Effector memory CD4-positive, alpha-beta T cell (primary cell): Measurements from ENCODE around the gene RBM12.

ENCODE experiments used
- DNase-seq, 3 donors: peaks; one replicate each; pipeline ENCODE4 v3.0.0-alpha.2; 2020
- H3K27ac ChIP-seq: 2 replicates; pipeline ENCODE4 v1.7.0; 2013; ENCODE audit warnings: mild to moderate bottlenecking, low read length, moderate library complexity; ENCODE audit not compliant: insufficient read depth, poor library complexity, severe bottlenecking
- H3K27me3 ChIP-seq: replicated peaks from 2 replicates; pipeline ENCODE4 v1.7.0; 2013; ENCODE audit warnings: mild to moderate bottlenecking, low read length; ENCODE audit not compliant: insufficient read depth, control insufficient read depth, poor library complexity, severe bottlenecking
- H3K36me3 ChIP-seq: 2 replicates; pipeline ENCODE4 v1.7.0; 2013; ENCODE audit warnings: mild to moderate bottlenecking, low read length, moderate library complexity; ENCODE audit not compliant: control insufficient read depth, insufficient read depth
- H3K4me1 ChIP-seq: 2 replicates; pipeline ENCODE4 v1.7.0; 2013; ENCODE audit warnings: low read length, mild to moderate bottlenecking; ENCODE audit not compliant: control insufficient read depth, insufficient read depth, poor library complexity, severe bottlenecking
- H3K4me3 ChIP-seq: 2 replicates; pipeline ENCODE4 v1.7.0; 2013; ENCODE audit warnings: low read length, low read depth, mild to moderate bottlenecking; ENCODE audit not compliant: insufficient read depth, poor library complexity, severe bottlenecking
- H3K9me3 ChIP-seq: 2 replicates; pipeline ENCODE4 v1.7.0; 2013; ENCODE audit warnings: mild to moderate bottlenecking, low read length, moderate library complexity; ENCODE audit not compliant: control insufficient read depth

RBM12 gene

GRCh38 chr20:35626386-35627001 is 38.2 kb downstream of the RBM12 start:
- Histone ChIP-seq H3K27ac (no peak overlapping the region), H3K36me3 (peaks cover 50% of the 10 kb centered on the region), H3K9me3 (no peaks in the 10 kb centered on the region), H3K27me3 (no peaks in the 10 kb centered on the region), H3K4me1 (no peaks in the 10 kb centered on the region), H3K4me3 (no peak overlapping the region)
- no peak for DNase-seq

- no peaks in the 10 kb centered on the region for H3K4me1 ChIP-seq
- H3K4me3 ChIP-seq, result no peak overlapping the region
- DNase-seq, result no peak
- H3K27ac ChIP-seq, result no peak overlapping the region
- H3K9me3 ChIP-seq, result no peaks in the 10 kb centered on the region
- H3K27me3 ChIP-seq, result no peaks in the 10 kb centered on the region
- H3K36me3 ChIP-seq, result peaks cover 43% of the 10 kb centered on the region
Observed at GRCh38 chr20:35625584-35626385, 38.9 kb downstream of the RBM12 start.

GRCh38 chr20:35621560-35621946 is 43.1 kb downstream of the RBM12 start:
- Histone ChIP-seq H3K9me3 (no peaks in the 10 kb centered on the region), H3K27ac (no peak overlapping the region), H3K27me3 (no peaks in the 10 kb centered on the region), H3K4me1 (peaks cover 30% of the 10 kb centered on the region), H3K4me3 (no peak overlapping the region), H3K36me3 (peaks cover 15% of the 10 kb centered on the region)
- DNase-seq, result no peak

- Histone ChIP-seq H3K36me3 (peaks cover 9% of the 10 kb centered on the region), H3K9me3 (no peaks in the 10 kb centered on the region), H3K4me1 (peaks cover 31% of the 10 kb centered on the region), H3K27me3 (no peaks in the 10 kb centered on the region), H3K4me3 (no peak overlapping the region), H3K27ac (no peak overlapping the region)
- no peak for DNase-seq
Observed at GRCh38 chr20:35620818-35621559, 43.7 kb downstream of the RBM12 start.

- Histone ChIP-seq H3K27me3 (no peaks in the 10 kb centered on the region), H3K4me3 (peak overlapping the region; percentile 62), H3K4me1 (peaks cover 38% of the 10 kb centered on the region), H3K27ac (peak overlapping the region; percentile 55), H3K36me3 (no peaks in the 10 kb centered on the region), H3K9me3 (no peaks in the 10 kb centered on the region)
- peak; percentile 53 to 63 (median 59) for DNase-seq
Observed at GRCh38 chr20:35619196-35620095, 45.3 kb downstream of the RBM12 start.

- no peak overlapping the region for H3K27ac ChIP-seq
- peaks cover 38% of the 10 kb centered on the region for H3K4me1 ChIP-seq
- H3K27me3 ChIP-seq, result no peaks in the 10 kb centered on the region
- H3K4me3 ChIP-seq, result peak overlapping the region; percentile 42
- DNase-seq, result no peak
- no peaks in the 10 kb centered on the region for H3K36me3 ChIP-seq
- no peaks in the 10 kb centered on the region for H3K9me3 ChIP-seq
Observed at GRCh38 chr20:35618263-35619131, 46.2 kb downstream of the RBM12 start.

GRCh38 chr20:35617397-35618262 is 47.1 kb downstream of the RBM12 start:
- Histone ChIP-seq H3K27me3 (no peaks in the 10 kb centered on the region), H3K9me3 (no peaks in the 10 kb centered on the region), H3K36me3 (no peaks in the 10 kb centered on the region), H3K4me3 (peak overlapping the region; percentile 44), H3K4me1 (peaks cover 38% of the 10 kb centered on the region), H3K27ac (no peak overlapping the region)
- DNase-seq, result no peak

- H3K4me1 ChIP-seq, result peaks cover 38% of the 10 kb centered on the region
- H3K27ac ChIP-seq, result no peak overlapping the region
- peak overlapping the region; percentile 44 for H3K4me3 ChIP-seq
- peak; percentile 42 to 63 (median 50) for DNase-seq
- no peaks in the 10 kb centered on the region for H3K27me3 ChIP-seq
- no peaks in the 10 kb centered on the region for H3K36me3 ChIP-seq
- H3K9me3 ChIP-seq, result no peaks in the 10 kb centered on the region
Observed at GRCh38 chr20:35616465-35617396, 48.0 kb downstream of the RBM12 start.
